Endothelial cell (in vitro differentiated cells): ENCODE measurements around the gene CNTNAP1. TPM values are rescaled to one million over a fixed set of nuclear protein-coding genes. Genes with fewer than 3 reads are reported as not detected.

Source experiments
- DNase-seq: peaks from one replicate; pipeline ENCODE4 v3.0.0; 2021; ENCODE audit warnings: low spot score
- H3K27ac Mint-ChIP-seq: one replicate; pipeline ENCODE4 v1.8.0; 2021; ENCODE audit warnings: mixed read lengths, inconsistent platforms; ENCODE audit not compliant: unreplicated experiment
- H3K27me3 Mint-ChIP-seq: one replicate; pipeline ENCODE4 v1.8.0; 2021; ENCODE audit warnings: mild to moderate bottlenecking, moderate library complexity, mixed read lengths, inconsistent platforms; ENCODE audit not compliant: unreplicated experiment
- H3K36me3 Mint-ChIP-seq: one replicate; pipeline ENCODE4 v1.8.0; 2021; ENCODE audit warnings: mild to moderate bottlenecking, low read depth, mixed read lengths, inconsistent platforms; ENCODE audit not compliant: unreplicated experiment
- H3K4me1 Mint-ChIP-seq: one replicate; pipeline ENCODE4 v1.8.0; 2021; ENCODE audit warnings: mild to moderate bottlenecking, mixed read lengths, inconsistent platforms; ENCODE audit not compliant: unreplicated experiment
- H3K4me3 Mint-ChIP-seq: one replicate; pipeline ENCODE4 v1.8.0; 2021; ENCODE audit warnings: mild to moderate bottlenecking, mixed read lengths, inconsistent platforms; ENCODE audit not compliant: unreplicated experiment
- H3K9me3 Mint-ChIP-seq: one replicate; pipeline ENCODE4 v1.8.0; 2021; ENCODE audit warnings: mixed read lengths, inconsistent platforms; ENCODE audit not compliant: unreplicated experiment
- CTCF ChIP-seq: fragments of 200-600 bp; sonication (generic); IDR thresholded peaks from one replicate; pipeline ENCODE4 v1.5.0; 2021; ENCODE audit warnings: antibody characterized with exemption; ENCODE audit not compliant: unreplicated experiment
- total RNA-seq: library from RNA; stranded (reverse); fragmentation: NEBNext Ultra II Directional; extraction: Animal tissue kit (Norgen Biotek cat#: 25700); gene quantifications from one replicate; pipeline ENCODE4 v1.2.1, GENCODE V29; 2021; ENCODE audit not compliant: unreplicated experiment

The CNTNAP1 gene
- total RNA-seq, 1 donor from 2014 or later: 8.9 TPM

- no peak for TF ChIP-seq CTCF
- Mint-ChIP-seq H3K9me3 (no peaks in the 10 kb centered on the region), H3K4me3 (peak overlapping the region; percentile 75)
Measured at GRCh38 chr17:42704837-42705494, 22.6 kb downstream of the CNTNAP1 start.

GRCh38 chr17:42706732-42707131, 24.4 kb downstream of the CNTNAP1 start:
- no peak for DNase-seq
- no peaks in the 10 kb centered on the region for H3K4me1 Mint-ChIP-seq
- H3K36me3 Mint-ChIP-seq: peaks cover 64% of the 10 kb centered on the region
- no peak overlapping the region for H3K27ac Mint-ChIP-seq
- peaks cover 4% of the 10 kb centered on the region for H3K27me3 Mint-ChIP-seq
- H3K9me3 Mint-ChIP-seq: no peaks in the 10 kb centered on the region
- no peak overlapping the region for H3K4me3 Mint-ChIP-seq
- no peak for TF ChIP-seq CTCF

More at GRCh38 chr17:42704837-42705494, 22.6 kb downstream of the CNTNAP1 start:
- no peak for DNase-seq
- Mint-ChIP-seq H3K36me3 (peaks cover 51% of the 10 kb centered on the region), H3K4me1 (no peaks in the 10 kb centered on the region), H3K27me3 (peaks cover 4% of the 10 kb centered on the region), H3K27ac (no peak overlapping the region)

- H3K36me3 Mint-ChIP-seq: peaks cover 63% of the 10 kb centered on the region
- H3K4me3 Mint-ChIP-seq: no peak overlapping the region
- H3K9me3 Mint-ChIP-seq: no peaks in the 10 kb centered on the region
- peaks cover 6% of the 10 kb centered on the region for H3K4me1 Mint-ChIP-seq
- H3K27me3 Mint-ChIP-seq: no peaks in the 10 kb centered on the region
- no peak for TF ChIP-seq CTCF
- H3K27ac Mint-ChIP-seq: no peak overlapping the region
- no peak for DNase-seq
Measured at GRCh38 chr17:42708588-42708987, 26.3 kb downstream of the CNTNAP1 start.

- Mint-ChIP-seq H3K36me3 (peaks cover 63% of the 10 kb centered on the region), H3K27me3 (no peaks in the 10 kb centered on the region), H3K4me1 (peaks cover 6% of the 10 kb centered on the region), H3K4me3 (peak overlapping the region; percentile 33), H3K9me3 (no peaks in the 10 kb centered on the region), H3K27ac (no peak overlapping the region)
- DNase-seq: no peak
- TF ChIP-seq CTCF: no peak
Measured at GRCh38 chr17:42709561-42709960, 27.2 kb downstream of the CNTNAP1 start.

- Mint-ChIP-seq H3K4me3 (no peak overlapping the region), H3K4me1 (peaks cover 11% of the 10 kb centered on the region), H3K27ac (no peak overlapping the region), H3K36me3 (peaks cover 25% of the 10 kb centered on the region), H3K9me3 (no peaks in the 10 kb centered on the region), H3K27me3 (peaks cover 3% of the 10 kb centered on the region)
- peak; percentile 75 for TF ChIP-seq CTCF
- DNase-seq: peak; percentile 33
Measured at GRCh38 chr17:42720996-42721583, 38.8 kb downstream of the CNTNAP1 start.
